ENCODE results near the gene CRHR1. TPM values are rescaled to one million over a fixed set of nuclear protein-coding genes. Genes with fewer than 3 reads are reported as not detected.

The CRHR1 gene
- under 1 TPM in 3 of 4 donors, not detected in 1; 0.10 to 0.54 (median 0.35) TPM for total RNA-seq

GRCh38 chr17:45784293-45784740 lies at the start of gene CRHR1:
Gene CRHR1, plus strand, starts transcription at chr17:45784320. Its CDS starts 225 bp downstream, at chr17:45784545.
- WGBS, 2 donors (ENCODE audit: low coverage in 1 of 2), result 0% methylated on average over 4 of the region's 56 CpGs; no CpG with 5 or more reads in 1 of the 2 donors
- ATAC-seq, result no peak
- TF ChIP-seq CTCF (IDR thresholded peaks at IDR 0.05), result no peak
- no peak for TF ChIP-seq POLR2A (IDR thresholded peaks at IDR 0.05)
- no peak for TF ChIP-seq POLR2AphosphoS5 (IDR thresholded peaks at IDR 0.05)
- TF ChIP-seq EP300 (IDR thresholded peaks at IDR 0.05), result no peak
- no peaks in the 10 kb centered on the region for H3K9me3 ChIP-seq
- H3K36me3 ChIP-seq, result no peaks in the 10 kb centered on the region
- peaks cover 0 to 26% (median 22%) of the 10 kb centered on the region in 3 donors for H3K4me1 ChIP-seq
- H3K27ac ChIP-seq, result no peak within 1 kb of the TSS
- peaks cover 88% of the 10 kb centered on the region for H3K27me3 ChIP-seq
- H3K4me3 ChIP-seq, result peak within 1 kb of the TSS; percentile 15 to 57

DNA sequence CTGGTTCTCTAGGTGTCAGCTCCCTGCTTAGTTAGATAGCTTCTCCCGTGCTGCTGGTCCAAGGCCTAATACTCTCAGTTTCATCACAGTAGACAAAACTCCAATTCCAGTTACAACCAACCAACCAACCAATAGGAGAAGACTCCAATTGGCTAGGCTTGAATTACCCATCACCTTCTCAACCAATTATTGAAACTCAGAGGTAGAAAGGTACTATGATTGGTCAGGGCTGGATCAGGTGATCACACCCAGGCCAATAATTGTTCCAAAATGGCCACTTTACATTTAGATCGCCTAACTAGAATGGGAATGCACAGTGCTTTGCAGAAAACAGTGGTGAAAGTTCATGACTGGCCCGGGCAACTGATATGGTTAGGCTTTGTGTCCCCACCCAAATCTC lies 49.5 kb upstream of the CRHR1 start:
- 75 to 100% methylated on average over 2 to 3 of the region's 3 CpGs for WGBS, 2 donors (ENCODE audit: low coverage in 1 of 2)
- Histone ChIP-seq H3K36me3 (no peaks in the 10 kb centered on the region), H3K27me3 (peaks cover 30% of the 10 kb centered on the region), H3K4me1 (no peaks in the 10 kb centered on the region), H3K27ac (no peak overlapping the region), H3K9me3 (peaks cover 0 to 30% (median 0%) of the 10 kb centered on the region in 3 donors), H3K4me3 (no peak overlapping the region)
- TF ChIP-seq EP300 (IDR thresholded peaks at IDR 0.05) (no peak), POLR2AphosphoS5 (IDR thresholded peaks at IDR 0.05) (no peak), CTCF (IDR thresholded peaks at IDR 0.05) (no peak)
- no peak for ATAC-seq

DNA sequence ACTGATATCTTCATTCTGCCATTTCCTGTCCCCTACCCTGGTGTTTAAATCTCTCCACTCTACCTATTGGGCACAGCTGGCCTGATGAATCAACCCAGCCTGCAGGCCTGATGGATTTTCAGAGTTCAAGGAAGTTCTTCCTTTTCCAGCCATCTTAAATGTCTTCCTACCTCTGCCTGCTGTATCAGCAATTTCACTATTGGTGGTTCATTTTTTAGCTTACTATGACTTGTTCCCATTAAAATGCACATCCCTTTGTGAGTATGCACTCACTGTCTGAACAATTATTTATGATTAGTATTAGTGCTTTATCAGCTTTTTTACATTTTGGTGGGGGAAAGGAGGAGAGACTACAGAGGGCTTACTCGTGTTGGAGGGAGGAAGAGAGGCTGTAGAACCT lies 48.6 kb upstream of the CRHR1 start:
- Histone ChIP-seq H3K36me3 (no peaks in the 10 kb centered on the region), H3K4me3 (no peak overlapping the region), H3K9me3 (peaks cover 0 to 22% (median 0%) of the 10 kb centered on the region in 3 donors), H3K4me1 (no peaks in the 10 kb centered on the region), H3K27me3 (peaks cover 34% of the 10 kb centered on the region), H3K27ac (no peak overlapping the region)
- ATAC-seq, result no peak
- 0% methylated on average over 1 of the region's 1 CpG for WGBS, 2 donors (ENCODE audit: low coverage in 1 of 2)
- TF ChIP-seq POLR2A (IDR thresholded peaks at IDR 0.05) (no peak), EP300 (IDR thresholded peaks at IDR 0.05) (no peak), CTCF (IDR thresholded peaks at IDR 0.05) (no peak), POLR2AphosphoS5 (IDR thresholded peaks at IDR 0.05) (no peak)

- peaks cover 60% of the 10 kb centered on the region for H3K27me3 ChIP-seq
- no peak overlapping the region for H3K27ac ChIP-seq
- H3K9me3 ChIP-seq, result no peaks in the 10 kb centered on the region
- 100% methylated on average over 1 of the region's 2 CpGs; no CpG with 5 or more reads in 1 of the 2 donors for WGBS, 2 donors (ENCODE audit: low coverage in 1 of 2)
- no peak for TF ChIP-seq CTCF (IDR thresholded peaks at IDR 0.05)
- no peak for TF ChIP-seq EP300 (IDR thresholded peaks at IDR 0.05)
- no peak for TF ChIP-seq POLR2AphosphoS5 (IDR thresholded peaks at IDR 0.05)
- no peak for TF ChIP-seq POLR2A (IDR thresholded peaks at IDR 0.05)
- no peaks in the 10 kb centered on the region for H3K4me1 ChIP-seq
- no peak for ATAC-seq
- no peak overlapping the region for H3K4me3 ChIP-seq
- H3K36me3 ChIP-seq, result no peaks in the 10 kb centered on the region
Measured at GRCh38 chr17:45739786-45740185, 44.3 kb upstream of the CRHR1 start.

DNA sequence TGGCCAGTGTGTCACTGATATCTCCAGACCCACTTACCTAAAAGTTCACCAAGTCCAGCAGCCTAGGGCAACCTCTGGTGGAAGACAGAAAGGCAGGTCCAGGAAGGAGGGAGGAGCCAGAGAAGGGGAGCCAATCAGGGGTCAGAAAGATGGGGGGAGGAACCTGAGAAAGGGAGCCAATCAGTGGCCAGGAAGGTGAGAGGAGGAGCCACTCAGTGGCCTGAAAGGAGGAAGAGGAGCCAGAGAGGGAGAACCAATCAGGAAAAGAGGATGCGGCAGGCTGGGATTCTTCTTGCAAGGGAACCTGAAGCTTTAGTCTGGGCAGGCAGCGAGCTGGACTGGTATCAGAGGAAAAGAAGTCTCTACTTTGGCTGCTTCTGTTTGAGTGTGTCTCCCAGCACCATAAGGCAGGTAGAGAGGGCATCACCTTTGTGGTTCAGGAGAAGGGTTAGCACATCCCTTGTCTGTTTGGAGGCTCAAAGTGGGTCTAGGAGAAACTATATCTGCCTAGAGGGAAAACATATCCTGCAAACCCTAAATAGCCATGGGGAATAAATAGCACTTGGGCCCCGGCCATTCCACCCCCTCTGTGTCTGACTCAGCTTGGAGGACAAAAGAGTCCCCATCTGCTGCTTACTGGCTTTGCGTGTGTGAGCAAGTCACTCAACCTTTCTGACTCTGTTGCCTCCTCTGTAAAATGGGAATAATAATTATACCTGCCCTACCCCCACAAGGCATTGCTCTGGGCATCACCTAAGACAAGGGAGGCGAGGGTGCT lies 43.4 kb upstream of the CRHR1 start:
- Histone ChIP-seq H3K27ac (no peak overlapping the region), H3K4me3 (no peak overlapping the region), H3K4me1 (no peaks in the 10 kb centered on the region), H3K9me3 (no peaks in the 10 kb centered on the region), H3K36me3 (no peaks in the 10 kb centered on the region), H3K27me3 (peaks cover 70% of the 10 kb centered on the region)
- TF ChIP-seq POLR2A (IDR thresholded peaks at IDR 0.05), result no peak
- TF ChIP-seq EP300 (IDR thresholded peaks at IDR 0.05), result no peak
- no peak for TF ChIP-seq POLR2AphosphoS5 (IDR thresholded peaks at IDR 0.05)
- TF ChIP-seq CTCF (IDR thresholded peaks at IDR 0.05), result no peak
- 12 to 17% methylated on average over 2 to 3 of the region's 5 CpGs for WGBS, 2 donors (ENCODE audit: low coverage in 1 of 2)
- ATAC-seq, result no peak
